Testis (tissue), 3 donors: ENCODE results near the gene FBXO46. TPM values are rescaled to one million over a fixed set of nuclear protein-coding genes. Genes with fewer than 3 reads are reported as not detected.

Experiments
- DNase-seq: peaks from one replicate; pipeline ENCODE4 v3.0.0-alpha.2; 2019
- H3K27ac ChIP-seq, 2 donors: fragments of 200-600 bp; sonication (generic); one replicate each; pipeline ENCODE4 v1.5.1; 2019
- H3K27me3 ChIP-seq: fragments of 200-600 bp; sonication (generic); one replicate; pipeline ENCODE4 v1.5.1; 2019
- H3K36me3 ChIP-seq: fragments of 200-600 bp; sonication (generic); one replicate; pipeline ENCODE4 v1.5.1; 2017; ENCODE audit warnings: low read depth; ENCODE audit errors: missing control alignments
- H3K4me1 ChIP-seq: fragments of 200-600 bp; sonication (generic); one replicate; pipeline ENCODE4 v1.5.1; 2019
- H3K4me3 ChIP-seq, 2 donors: fragments of 200-600 bp; sonication (generic); one replicate each; pipeline ENCODE4 v1.5.1; 2017 to 2019
- H3K9me3 ChIP-seq: fragments of 200-600 bp; sonication (generic); one replicate; pipeline ENCODE4 v1.5.1; 2017
- POLR2A ChIP-seq: fragments of 450-650 bp; IDR thresholded peaks from one replicate; pipeline ENCODE4 v1.6.1; 2017; ENCODE audit warnings: antibody characterized with exemption, mild to moderate bottlenecking, moderate library complexity
- WGBS, 2 donors: methylation state at CpG; one replicate each; pipeline ENCODE4 v1.1.5; 2018; 5-methylcytosine and 5-hydroxymethylcytosine counted together
- intact Hi-C: fragments of 100-400 bp; cut with DNase I; formaldehyde crosslinking; loops from one replicate; pipeline ENCODE4 v1.15.1; 2023; ENCODE audit warnings: low total_unique reads
- polyA plus RNA-seq: library from polyadenylated mRNA; stranded (reverse); fragments of 350-450 nt; fragmentation: Illumina TruSeq; extraction: RNeasy Lipid Tissue Mini Kit (QIAGEN cat#74804); gene quantifications from one replicate; pipeline ENCODE4 v1.2.3, GENCODE V29; 2014; ENCODE audit warnings: low read depth, low replicate concordance; ENCODE audit not compliant: insufficient read depth
- total RNA-seq, 2 donors: library from RNA; depleted of rRNA; stranded (reverse); fragments of >200 nt; gene quantifications; one replicate each; pipeline ENCODE4 v1.2.3, GENCODE V29; 2016
- TF ChIP-seq, protein P1 (sequence below), 3 experiments: fragments of 450-650 bp in 2 of 3; fragments of 200-600 bp in 1 of 3; sonication (generic) in 1 of 3; IDR thresholded peaks; one replicate each; pipeline ENCODE4 v1.5.1; 2016 to 2019; ENCODE audit warnings: antibody characterized with exemption in 3 of 3, mild to moderate bottlenecking in 2 of 3, moderate library complexity in 1 of 3

The FBXO46 gene
- total and polyA plus RNA-seq, 3 donors from 2014 or later: 20.1 to 24.2 (median 22.4) TPM

GRCh38 chr19:45768984-45769782 lies 38.5 kb upstream of the FBXO46 start, which contains the start of gene SIX5:
Gene SIX5, minus strand, starts transcription at chr19:45769252. Its CDS starts 408 bp downstream, at chr19:45768844.
- intact Hi-C loops: no loop called here
- peak; percentile 59 for TF ChIP-seq POLR2A
- TF ChIP-seq, protein P1, sequence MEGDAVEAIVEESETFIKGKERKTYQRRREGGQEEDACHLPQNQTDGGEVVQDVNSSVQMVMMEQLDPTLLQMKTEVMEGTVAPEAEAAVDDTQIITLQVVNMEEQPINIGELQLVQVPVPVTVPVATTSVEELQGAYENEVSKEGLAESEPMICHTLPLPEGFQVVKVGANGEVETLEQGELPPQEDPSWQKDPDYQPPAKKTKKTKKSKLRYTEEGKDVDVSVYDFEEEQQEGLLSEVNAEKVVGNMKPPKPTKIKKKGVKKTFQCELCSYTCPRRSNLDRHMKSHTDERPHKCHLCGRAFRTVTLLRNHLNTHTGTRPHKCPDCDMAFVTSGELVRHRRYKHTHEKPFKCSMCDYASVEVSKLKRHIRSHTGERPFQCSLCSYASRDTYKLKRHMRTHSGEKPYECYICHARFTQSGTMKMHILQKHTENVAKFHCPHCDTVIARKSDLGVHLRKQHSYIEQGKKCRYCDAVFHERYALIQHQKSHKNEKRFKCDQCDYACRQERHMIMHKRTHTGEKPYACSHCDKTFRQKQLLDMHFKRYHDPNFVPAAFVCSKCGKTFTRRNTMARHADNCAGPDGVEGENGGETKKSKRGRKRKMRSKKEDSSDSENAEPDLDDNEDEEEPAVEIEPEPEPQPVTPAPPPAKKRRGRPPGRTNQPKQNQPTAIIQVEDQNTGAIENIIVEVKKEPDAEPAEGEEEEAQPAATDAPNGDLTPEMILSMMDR (IDR thresholded peaks at IDR 0.05): no peak
- 0 to 1% methylated on average over 36 to 65 of the region's 70 CpGs for WGBS, 2 donors
- H3K27ac ChIP-seq: peak within 1 kb of the TSS; percentile 89 to 95
- DNase-seq: peak; percentile 97
- no peaks in the 10 kb centered on the region for H3K9me3 ChIP-seq
- H3K4me3 ChIP-seq: peak within 1 kb of the TSS; percentile 69 to 71
- peaks cover 34% of the 10 kb centered on the region for H3K4me1 ChIP-seq
- no peaks in the 10 kb centered on the region for H3K36me3 ChIP-seq
- no peaks in the 10 kb centered on the region for H3K27me3 ChIP-seq

DNA sequence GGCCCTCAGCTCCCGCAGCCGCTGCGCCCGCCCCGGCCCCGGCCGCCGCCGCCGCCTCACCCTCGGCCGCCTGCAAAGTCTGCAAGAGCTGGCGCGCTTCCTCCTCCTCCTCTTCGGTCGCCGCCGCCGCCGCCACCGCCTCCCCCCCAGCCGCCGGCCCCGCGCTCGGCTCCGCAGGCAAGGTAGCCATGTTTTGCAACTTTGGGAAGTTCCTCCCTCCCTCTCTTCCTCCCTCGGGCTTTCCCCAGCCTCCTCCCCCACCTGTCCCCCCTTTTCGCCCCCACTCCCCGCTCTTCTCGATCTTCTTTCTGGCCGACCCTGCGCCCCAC lies 37.9 kb upstream of the FBXO46 start:
- 0 to 1% methylated on average over 14 to 27 of the region's 33 CpGs for WGBS, 2 donors
- no peaks in the 10 kb centered on the region for H3K36me3 ChIP-seq
- DNase-seq: peak; percentile 26
- H3K27me3 ChIP-seq: no peaks in the 10 kb centered on the region
- peak overlapping the region; percentile 69 to 71 for H3K4me3 ChIP-seq
- peak overlapping the region; percentile 85 to 95 for H3K27ac ChIP-seq
- H3K9me3 ChIP-seq: no peaks in the 10 kb centered on the region
- intact Hi-C loops: no loop called here
- H3K4me1 ChIP-seq: peaks cover 40% of the 10 kb centered on the region
- no peak for TF ChIP-seq POLR2A

DNA sequence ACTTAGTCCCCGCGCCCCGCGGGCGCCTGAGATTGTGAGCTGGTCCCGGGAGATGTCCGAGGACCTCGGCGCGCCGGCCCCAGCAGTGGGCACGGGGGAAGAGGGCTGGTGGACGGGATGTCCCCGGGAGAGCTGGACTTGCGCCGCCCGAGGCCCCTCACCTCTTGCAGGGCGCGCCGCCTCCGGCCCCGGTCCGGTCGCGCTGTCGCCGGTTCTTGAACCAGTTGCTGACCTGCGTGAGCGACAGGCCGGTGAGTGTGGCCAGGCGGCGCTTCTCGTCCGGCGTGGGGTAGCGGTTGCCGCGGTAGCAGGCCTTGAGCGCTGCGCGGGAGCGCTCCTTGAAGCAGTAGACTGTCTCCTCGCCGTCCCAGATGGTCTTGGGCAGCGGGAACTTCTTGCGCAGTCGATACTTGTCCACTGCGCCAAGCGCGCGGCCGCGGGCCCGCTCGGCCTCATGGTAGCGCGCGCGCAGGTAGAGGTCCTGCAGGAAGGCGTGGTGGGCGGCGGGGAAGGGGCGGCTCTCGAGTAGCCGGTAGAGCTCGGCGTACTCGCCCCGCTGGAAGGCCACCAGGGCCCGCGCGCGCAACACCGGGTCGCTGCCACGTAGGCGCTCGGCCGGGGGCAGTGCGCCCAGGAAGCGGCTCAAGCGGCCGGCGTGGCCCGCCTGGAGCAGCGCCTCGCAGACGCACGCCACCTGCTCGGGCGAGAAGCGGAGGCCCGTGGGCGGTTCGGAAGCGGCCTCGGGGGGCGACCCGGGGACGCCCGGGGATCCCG lies 37.4 kb upstream of the FBXO46 start:
- peak; percentile 77 for DNase-seq
- Histone ChIP-seq H3K27ac (peak overlapping the region; percentile 85 to 95), H3K4me1 (peaks cover 43% of the 10 kb centered on the region), H3K27me3 (no peaks in the 10 kb centered on the region), H3K4me3 (peak overlapping the region; percentile 69 to 71), H3K36me3 (no peaks in the 10 kb centered on the region), H3K9me3 (no peaks in the 10 kb centered on the region)
- 1% methylated on average over 23 of the region's 102 CpGs; no CpG with 5 or more reads in 1 of the 2 donors for WGBS, 2 donors
- TF ChIP-seq, protein P1 (IDR thresholded peaks at IDR 0.05): no peak
- no peak for TF ChIP-seq POLR2A
- intact Hi-C loops: no loop called here

DNA sequence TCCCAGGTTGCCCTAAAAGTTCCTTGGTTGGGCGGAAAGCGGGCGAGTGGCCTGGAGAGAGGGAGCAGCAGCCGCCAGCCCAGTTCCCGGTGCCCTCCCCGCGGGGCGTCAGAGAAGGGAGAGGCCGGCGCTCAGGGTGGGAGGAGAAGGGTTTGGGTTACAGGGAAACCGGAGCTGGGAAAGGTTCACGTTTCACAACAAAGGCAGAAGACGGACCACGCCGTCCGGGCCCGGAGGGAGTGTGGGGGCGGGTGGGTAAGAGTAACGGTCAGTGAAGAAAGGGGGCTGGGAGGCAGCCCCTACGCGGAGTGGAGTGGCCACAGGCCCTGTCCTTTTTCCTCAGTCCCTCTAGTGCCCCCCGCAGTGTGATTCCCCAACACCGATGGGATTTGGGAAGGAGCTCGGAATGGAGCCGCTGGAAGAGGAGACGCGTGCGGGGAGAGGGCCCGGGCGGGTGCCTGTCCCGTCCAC lies 36.7 kb upstream of the FBXO46 start:
- intact Hi-C loops: no loop called here
- Histone ChIP-seq H3K4me3 (peak overlapping the region; percentile 69 to 71), H3K9me3 (no peaks in the 10 kb centered on the region), H3K27me3 (no peaks in the 10 kb centered on the region), H3K27ac (peak overlapping the region; percentile 85 to 95), H3K4me1 (peaks cover 43% of the 10 kb centered on the region), H3K36me3 (no peaks in the 10 kb centered on the region)
- DNase-seq: peak; percentile 77
- 5 to 6% methylated on average over 22 to 31 of the region's 31 CpGs for WGBS, 2 donors
- TF ChIP-seq, protein P1 (IDR thresholded peaks at IDR 0.05): no peak
- TF ChIP-seq POLR2A: peak; percentile 46

GRCh38 chr19:45766869-45767346 lies 36.2 kb upstream of the FBXO46 start:
- H3K9me3 ChIP-seq: no peaks in the 10 kb centered on the region
- intact Hi-C loops: no loop called here
- 18% methylated on average over 16 of the region's 24 CpGs; no CpG with 5 or more reads in 1 of the 2 donors for WGBS, 2 donors
- H3K4me1 ChIP-seq: peaks cover 43% of the 10 kb centered on the region
- H3K27me3 ChIP-seq: no peaks in the 10 kb centered on the region
- H3K36me3 ChIP-seq: no peaks in the 10 kb centered on the region
- TF ChIP-seq, protein P1 (IDR thresholded peaks at IDR 0.05): no peak
- no peak for TF ChIP-seq POLR2A
- DNase-seq: peak; percentile 24
- peak overlapping the region; percentile 85 to 95 for H3K27ac ChIP-seq
- H3K4me3 ChIP-seq: peak overlapping the region; percentile 69 to 71
